SW480 (cell line): ENCODE data around the gene PDGFRA.

Experiments used
- DNase-seq: peaks from one replicate; pipeline ENCODE4 v3.0.0-alpha.2; 2016; ENCODE audit warnings: low spot score

The PDGFRA gene

GRCh38 chr4:54228961-54229501 lies at the start of gene PDGFRA:
PDGFRA (plus strand) TSS chr4:54229293; CDS start chr4:54258769, 29,476 bp downstream.
- no peak for DNase-seq

DNA sequence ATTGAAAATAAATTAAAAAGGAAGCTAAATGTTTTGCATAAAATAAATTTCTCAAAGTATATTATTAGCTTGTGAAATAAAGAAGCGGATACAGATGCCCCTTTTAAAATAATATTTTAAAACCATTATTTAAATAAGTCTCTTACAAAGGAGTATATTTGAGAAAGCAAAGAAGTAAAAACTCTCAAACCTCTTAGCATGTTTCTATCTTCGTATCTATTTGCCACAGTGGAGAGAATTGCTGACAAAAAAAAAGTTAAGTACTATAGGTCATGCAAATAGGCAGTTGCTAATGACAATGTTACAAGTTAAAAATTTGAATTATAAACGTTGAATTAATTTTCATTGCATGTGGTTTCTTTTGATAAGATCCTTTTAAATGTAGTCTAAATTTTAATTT lies 44.5 kb upstream of the PDGFRA start:
- DNase-seq: no peak

DNA sequence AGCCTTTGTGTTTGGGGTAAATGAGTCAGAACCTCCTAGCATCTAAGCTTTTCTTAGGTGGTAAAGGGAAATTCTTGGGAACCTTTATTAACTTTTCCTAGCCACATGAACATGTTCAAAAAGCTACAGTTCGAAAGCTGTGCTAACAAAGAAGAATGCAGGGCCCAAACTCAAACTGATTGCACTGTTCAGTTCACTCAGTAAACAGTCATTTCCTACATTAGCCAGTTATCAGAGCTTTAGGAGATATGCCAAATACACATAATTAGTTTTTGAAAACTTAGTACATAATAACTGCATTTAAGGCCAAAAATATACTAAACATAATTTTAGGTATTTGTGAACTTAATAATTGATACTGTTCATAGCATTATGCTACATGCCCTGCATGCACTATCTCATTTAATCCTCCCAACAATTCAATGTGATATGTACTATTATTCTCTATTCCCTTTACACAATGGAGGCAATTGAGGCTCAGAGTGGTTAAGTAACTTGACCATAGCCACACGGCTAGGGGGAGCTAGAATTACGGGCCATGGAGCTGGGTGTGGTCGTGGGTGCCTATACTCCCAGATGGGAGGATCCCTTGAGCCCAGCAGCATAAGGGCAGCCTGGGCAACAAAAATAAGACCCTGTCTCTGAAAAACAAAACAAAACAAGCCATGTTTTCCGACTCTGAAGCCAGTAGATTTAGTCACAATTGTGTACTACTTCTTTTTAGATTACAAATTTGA lies 43.9 kb upstream of the PDGFRA start:
- no peak for DNase-seq

GRCh38 chr4:54185866-54186265 lies 43.2 kb upstream of the PDGFRA start:
- DNase-seq: no peak

DNA sequence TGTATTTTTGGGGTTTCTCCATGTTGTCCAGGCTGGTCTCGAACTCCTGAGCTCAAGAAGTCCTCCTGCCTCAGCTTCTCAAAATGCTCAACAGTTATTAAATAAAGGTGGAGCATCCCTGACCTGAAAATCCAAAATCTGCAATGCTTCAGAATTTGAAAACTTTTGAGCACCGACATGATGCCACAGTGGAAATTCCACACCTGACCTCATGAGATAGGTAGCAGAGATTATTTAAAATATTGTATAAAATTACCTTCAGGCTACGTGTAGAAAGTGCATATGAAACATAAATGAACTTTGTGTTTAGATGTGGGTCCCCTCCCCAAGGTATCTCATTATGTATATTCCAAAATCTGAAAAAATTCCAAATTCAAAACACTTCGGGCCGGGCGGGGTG lies 42.7 kb upstream of the PDGFRA start:
- DNase-seq: no peak

- DNase-seq: no peak
Measured at GRCh38 chr4:54187148-54187547, 41.9 kb upstream of the PDGFRA start.

GRCh38 chr4:54189140-54189539 lies 40.0 kb upstream of the PDGFRA start:
- no peak for DNase-seq

- DNase-seq: no peak
Measured at GRCh38 chr4:54192811-54193210, 36.3 kb upstream of the PDGFRA start.

GRCh38 chr4:54197926-54198325 lies 31.2 kb upstream of the PDGFRA start:
- DNase-seq: no peak

DNA sequence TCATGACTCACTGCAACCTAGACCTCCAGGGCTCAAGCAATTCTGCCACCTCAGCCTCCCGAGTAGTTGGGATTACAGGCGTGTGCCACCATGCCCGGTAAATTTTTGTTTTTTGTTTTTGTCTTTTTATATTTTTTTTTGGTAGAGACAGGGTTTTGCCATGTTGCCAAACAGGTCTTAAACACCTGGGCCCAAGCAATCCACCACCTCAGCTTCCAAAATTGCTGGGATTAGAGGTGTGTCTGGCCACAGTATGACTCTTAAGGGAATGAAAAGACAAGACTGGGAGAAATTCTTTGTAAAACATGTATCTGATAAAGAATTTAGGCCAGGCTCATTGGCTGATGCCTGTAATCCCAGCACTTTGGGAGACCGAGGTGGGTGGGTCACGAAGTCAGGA lies 29.2 kb upstream of the PDGFRA start:
- no peak for DNase-seq

DNA sequence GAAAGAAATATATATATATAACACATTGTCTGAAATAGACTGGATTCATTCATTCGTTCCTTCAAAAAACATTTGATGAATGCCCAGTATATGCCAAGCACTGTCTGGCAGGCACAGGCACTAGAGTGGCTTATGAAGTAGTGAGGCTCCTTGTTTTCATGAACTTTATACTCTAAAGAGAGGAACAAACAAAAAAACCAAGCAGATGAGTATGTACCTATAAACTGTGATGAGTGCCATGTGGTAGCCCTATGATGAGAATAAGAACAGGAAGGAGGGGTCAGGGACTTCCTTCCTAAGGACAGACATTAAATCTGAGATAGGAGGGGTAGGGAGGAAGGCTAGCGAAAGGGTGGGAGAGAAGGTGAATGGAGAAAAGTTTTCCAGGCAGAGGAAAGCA lies 19.5 kb upstream of the PDGFRA start:
- DNase-seq: no peak

GRCh38 chr4:54213001-54213400 lies 16.1 kb upstream of the PDGFRA start:
- no peak for DNase-seq

DNA sequence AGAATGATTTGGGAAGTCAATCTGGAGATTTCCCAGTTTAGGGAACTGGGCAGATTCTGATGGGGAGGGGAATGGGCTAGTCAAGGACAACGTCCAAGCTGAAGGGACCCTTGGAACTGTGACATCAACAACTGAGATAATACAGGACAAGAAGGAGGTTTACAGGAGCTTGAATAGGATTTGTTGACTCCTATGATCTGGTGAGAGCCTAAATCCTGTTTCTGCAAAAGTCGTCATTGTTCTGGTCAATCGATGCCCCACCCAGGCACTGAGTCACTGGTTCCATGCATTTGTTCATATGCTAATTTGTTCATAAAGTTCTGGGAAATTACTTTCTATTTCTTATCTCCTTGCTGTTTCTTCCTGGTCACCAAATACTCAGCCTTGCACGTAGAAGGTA lies 15.3 kb upstream of the PDGFRA start:
- no peak for DNase-seq

GRCh38 chr4:54215379-54216077 lies 13.6 kb upstream of the PDGFRA start:
- no peak for DNase-seq

DNA sequence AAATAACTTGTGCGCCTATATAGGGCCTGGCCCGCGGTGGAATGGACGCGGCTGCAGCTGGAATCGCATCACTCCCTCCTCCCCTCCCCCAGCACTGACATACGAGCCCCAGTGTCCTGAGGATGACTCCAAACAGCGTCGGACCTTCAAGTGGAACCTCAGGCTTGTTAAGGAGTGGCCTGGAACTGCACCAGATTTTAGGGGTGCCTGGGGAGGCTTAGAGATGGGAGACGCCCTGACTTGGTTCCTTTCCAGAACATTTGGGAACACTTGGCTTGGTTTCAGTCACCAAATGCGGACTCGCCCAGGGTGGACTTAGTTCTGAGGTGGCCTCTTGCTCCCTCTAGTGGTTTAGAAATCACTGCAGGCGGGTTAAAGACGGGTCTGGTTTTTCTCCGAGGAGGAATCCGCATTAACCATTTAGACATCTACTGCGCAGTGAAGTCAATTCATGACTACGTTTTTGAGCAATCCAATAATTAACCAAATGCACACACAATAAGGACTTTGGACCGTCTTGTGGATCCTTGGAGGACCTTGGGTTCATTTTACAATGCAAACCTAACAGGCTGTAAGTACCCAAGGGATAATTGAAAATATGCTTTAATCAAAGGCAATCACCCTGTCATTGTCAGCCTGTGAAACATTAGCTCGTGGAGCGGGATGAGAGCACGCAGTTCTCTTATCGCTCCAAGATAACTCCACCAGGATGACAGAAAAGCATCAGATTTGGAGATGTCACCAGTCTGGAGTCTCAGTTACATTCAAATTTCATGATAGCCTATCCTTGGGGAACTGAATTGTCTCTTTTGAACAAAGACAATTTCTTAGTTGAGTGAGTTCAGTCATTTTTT lies 11.2 kb upstream of the PDGFRA start:
- DNase-seq: peak; percentile 66

DNA sequence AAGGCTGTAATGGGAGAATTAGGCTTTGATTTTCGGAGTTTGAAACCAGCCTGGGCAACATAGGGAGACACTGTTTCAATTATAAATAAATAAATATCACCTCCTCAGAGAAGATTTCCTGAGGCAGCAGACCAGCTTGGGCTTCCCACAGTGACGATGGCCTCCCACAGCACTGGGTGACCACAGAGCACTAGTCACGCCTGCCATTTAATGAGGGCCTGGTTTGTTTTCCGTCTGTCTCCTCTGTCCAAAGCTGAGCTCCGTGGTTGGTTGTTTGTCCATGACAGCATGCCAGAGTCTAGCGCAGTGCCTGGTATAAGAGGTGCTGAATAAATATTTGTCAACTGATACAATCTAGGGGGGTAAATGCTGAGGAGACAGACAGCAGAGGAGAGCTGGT lies 10.4 kb upstream of the PDGFRA start:
- DNase-seq: no peak

GRCh38 chr4:54224996-54225597 lies 4.0 kb upstream of the PDGFRA start:
- no peak for DNase-seq

GRCh38 chr4:54225598-54226403 lies 3.3 kb upstream of the PDGFRA start:
- no peak for DNase-seq

DNA sequence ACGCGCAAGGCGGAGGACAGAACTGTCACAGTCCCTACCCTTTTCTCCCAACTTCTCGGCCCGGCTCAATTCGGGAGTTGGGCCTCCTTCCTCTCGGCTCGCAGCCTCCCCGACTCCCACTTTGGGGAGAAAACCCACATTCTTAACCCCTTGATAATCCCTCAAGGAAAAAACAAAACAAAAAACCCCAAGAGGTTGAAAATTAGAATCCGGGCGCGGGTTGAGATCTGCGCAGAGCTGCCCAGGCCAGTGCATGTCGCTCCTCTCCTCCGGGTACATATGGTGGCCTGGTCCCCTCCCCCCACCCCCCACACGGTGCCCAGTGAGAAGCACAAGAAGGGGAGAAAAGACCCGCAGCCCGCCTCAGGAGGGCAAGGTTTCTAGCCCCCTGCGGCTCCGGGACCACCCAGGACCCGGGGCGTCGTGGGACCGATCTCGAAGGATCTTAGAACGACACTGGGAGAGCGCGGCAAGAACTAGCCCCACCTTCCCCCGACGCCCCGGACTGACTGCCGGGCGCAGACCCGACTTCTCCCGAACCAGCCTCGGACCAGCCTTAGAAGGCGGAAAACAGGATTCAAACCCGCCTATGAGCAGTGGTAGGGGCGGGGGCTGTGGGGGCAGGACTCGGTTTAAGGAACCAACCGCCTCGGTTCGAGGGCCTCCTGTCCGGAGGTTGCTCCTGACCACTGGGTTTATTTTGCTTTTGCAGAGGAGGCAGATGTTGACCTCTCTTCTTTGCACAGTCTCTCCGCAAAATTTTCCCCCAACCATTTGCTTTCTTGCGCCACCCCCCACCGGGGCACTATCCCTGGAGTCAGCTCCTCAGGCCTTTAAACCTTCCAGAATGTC lies 2.5 kb upstream of the PDGFRA start:
- DNase-seq: no peak
